Nephron (organoid): ENCODE results near the gene CNTN1.

ENCODE experiments used
- H3K27ac Mint-ChIP-seq, 3 experiments: 2 replicates each; pipeline ENCODE4 v1.8.0; 2020; ENCODE audit warnings: mixed read lengths in 3 of 3, mild to moderate bottlenecking in 2 of 3, moderate library complexity in 1 of 3
- H3K27me3 Mint-ChIP-seq: 2 replicates; pipeline ENCODE4 v1.8.0; 2021; ENCODE audit warnings: low read depth, mild to moderate bottlenecking, moderate library complexity, mixed read lengths
- H3K36me3 Mint-ChIP-seq: 2 replicates; pipeline ENCODE4 v1.8.0; 2020; ENCODE audit warnings: low read depth, mixed read lengths
- H3K4me1 Mint-ChIP-seq: 2 replicates; pipeline ENCODE4 v1.8.0; 2020; ENCODE audit warnings: mixed read lengths
- H3K4me3 Mint-ChIP-seq, 3 experiments: 2 replicates each; pipeline ENCODE4 v1.8.0; 2020; ENCODE audit warnings: mild to moderate bottlenecking in 3 of 3, mixed read lengths in 3 of 3, moderate library complexity in 2 of 3
- H3K9me3 Mint-ChIP-seq: 2 replicates; pipeline ENCODE4 v1.8.0; 2020; ENCODE audit warnings: mixed read lengths
- CTCF ChIP-seq, 3 experiments: fragments of 200-600 bp; sonication (generic); IDR thresholded peaks; one replicate each; pipeline ENCODE4 v1.5.0; 2021; ENCODE audit warnings: antibody characterized with exemption in 3 of 3; ENCODE audit not compliant: unreplicated experiment in 3 of 3

CNTN1 gene

GRCh38 chr12:40874868-40875267, 182.6 kb downstream of the CNTN1 start:
- Mint-ChIP-seq H3K4me1 (peaks cover 5% of the 10 kb centered on the region), H3K27me3 (no peaks in the 10 kb centered on the region), H3K4me3 (no peak overlapping the region), H3K36me3 (no peaks in the 10 kb centered on the region), H3K9me3 (no peaks in the 10 kb centered on the region), H3K27ac (no peak overlapping the region)
- no peak for TF ChIP-seq CTCF (IDR thresholded peaks at IDR 0.05; ENCODE audit: unreplicated experiment in 3 of 3)

- Mint-ChIP-seq H3K27ac (no peak overlapping the region), H3K9me3 (peaks cover 2% of the 10 kb centered on the region), H3K27me3 (peaks cover 3% of the 10 kb centered on the region), H3K4me3 (no peak overlapping the region), H3K4me1 (no peaks in the 10 kb centered on the region), H3K36me3 (no peaks in the 10 kb centered on the region)
- TF ChIP-seq CTCF (IDR thresholded peaks at IDR 0.05; ENCODE audit: unreplicated experiment in 3 of 3) = no peak
These were observed 197.1 kb downstream of the CNTN1 start for GRCh38 chr12:40889329-40889728.

- Mint-ChIP-seq H3K4me3 (no peak overlapping the region), H3K36me3 (no peaks in the 10 kb centered on the region), H3K27me3 (peaks cover 3% of the 10 kb centered on the region), H3K9me3 (peaks cover 2% of the 10 kb centered on the region), H3K4me1 (no peaks in the 10 kb centered on the region), H3K27ac (peak overlapping the region in 1 of 3 experiments; percentile 11)
- TF ChIP-seq CTCF (IDR thresholded peaks at IDR 0.05; ENCODE audit: unreplicated experiment in 3 of 3) = no peak
These were observed 200.3 kb downstream of the CNTN1 start for GRCh38 chr12:40892528-40892927.

GRCh38 chr12:40898505-40898904, 206.3 kb downstream of the CNTN1 start:
- H3K4me3 Mint-ChIP-seq = no peak overlapping the region
- H3K27me3 Mint-ChIP-seq = no peaks in the 10 kb centered on the region
- TF ChIP-seq CTCF (IDR thresholded peaks at IDR 0.05; ENCODE audit: unreplicated experiment in 3 of 3) = no peak
- H3K36me3 Mint-ChIP-seq = no peaks in the 10 kb centered on the region
- no peak overlapping the region for H3K27ac Mint-ChIP-seq
- no peaks in the 10 kb centered on the region for H3K9me3 Mint-ChIP-seq
- H3K4me1 Mint-ChIP-seq = peaks cover 5% of the 10 kb centered on the region

GRCh38 chr12:40903040-40903439, 210.8 kb downstream of the CNTN1 start:
- Mint-ChIP-seq H3K27ac (peak overlapping the region in 1 of 3 experiments; percentile 6), H3K36me3 (no peaks in the 10 kb centered on the region), H3K4me1 (peaks cover 5% of the 10 kb centered on the region), H3K4me3 (no peak overlapping the region), H3K9me3 (no peaks in the 10 kb centered on the region), H3K27me3 (no peaks in the 10 kb centered on the region)
- no peak for TF ChIP-seq CTCF (IDR thresholded peaks at IDR 0.05; ENCODE audit: unreplicated experiment in 3 of 3)

- Mint-ChIP-seq H3K27ac (no peak overlapping the region), H3K4me1 (no peaks in the 10 kb centered on the region), H3K36me3 (no peaks in the 10 kb centered on the region), H3K27me3 (no peaks in the 10 kb centered on the region), H3K9me3 (no peaks in the 10 kb centered on the region), H3K4me3 (no peak overlapping the region)
- TF ChIP-seq CTCF (IDR thresholded peaks at IDR 0.05; ENCODE audit: unreplicated experiment in 3 of 3) = no peak
These were observed 214.9 kb downstream of the CNTN1 start for GRCh38 chr12:40907115-40907527.
